GM06990 (cell line): ENCODE measurements around the gene ADCY5.

Source experiments
- DNase-seq: peaks from one replicate; pipeline ENCODE4 v3.0.0-alpha.2; 2011; ENCODE audit not compliant: insufficient read length; ENCODE audit errors: extremely low read depth
- H3K27me3 ChIP-seq: replicated peaks from 2 replicates; pipeline ENCODE4 v1.6.0; 2011; ENCODE audit warnings: low read length; ENCODE audit not compliant: control insufficient read depth, insufficient read depth
- H3K36me3 ChIP-seq: 2 replicates; pipeline ENCODE4 v1.5.1; 2011; ENCODE audit warnings: low read length; ENCODE audit not compliant: control insufficient read depth, insufficient read depth
- H3K4me3 ChIP-seq: replicated peaks from 2 replicates; pipeline ENCODE4 v1.5.1; 2011; ENCODE audit warnings: low read depth, mild to moderate bottlenecking, control low read depth, low read length
- TF ChIP-seq, protein P1 (sequence below): IDR thresholded peaks from 2 replicates; pipeline ENCODE4 v1.5.1; 2011; ENCODE audit warnings: low read length, control low read depth, mild to moderate bottlenecking, inconsistent platforms; ENCODE audit not compliant: insufficient read depth, poor library complexity, severe bottlenecking

Gene ADCY5

DNA sequence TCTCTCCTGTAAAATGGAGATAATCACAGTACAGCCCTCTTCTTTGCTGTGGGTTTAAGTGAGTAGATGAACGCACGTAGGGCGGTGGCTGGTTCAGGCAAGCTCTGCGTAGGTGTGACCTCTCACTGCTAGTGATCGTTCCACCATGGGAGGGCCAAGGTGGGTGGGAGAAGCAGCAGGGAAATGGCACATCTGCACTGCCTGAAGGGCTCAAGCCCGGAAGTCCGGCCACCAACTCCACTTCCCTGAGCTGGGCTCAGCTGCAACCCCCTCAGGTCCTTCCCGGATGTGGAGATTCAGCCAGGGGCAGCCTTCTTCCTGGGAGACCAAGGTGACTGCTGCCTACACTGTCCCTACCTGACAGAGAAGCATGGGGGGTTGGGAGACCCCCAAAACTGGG, 102.9 kb downstream of the ADCY5 start:
- Histone ChIP-seq H3K4me3 (no peak overlapping the region), H3K27me3 (peaks cover 2% of the 10 kb centered on the region), H3K36me3 (no peaks in the 10 kb centered on the region)
- no peak for DNase-seq
- TF ChIP-seq, protein P1, sequence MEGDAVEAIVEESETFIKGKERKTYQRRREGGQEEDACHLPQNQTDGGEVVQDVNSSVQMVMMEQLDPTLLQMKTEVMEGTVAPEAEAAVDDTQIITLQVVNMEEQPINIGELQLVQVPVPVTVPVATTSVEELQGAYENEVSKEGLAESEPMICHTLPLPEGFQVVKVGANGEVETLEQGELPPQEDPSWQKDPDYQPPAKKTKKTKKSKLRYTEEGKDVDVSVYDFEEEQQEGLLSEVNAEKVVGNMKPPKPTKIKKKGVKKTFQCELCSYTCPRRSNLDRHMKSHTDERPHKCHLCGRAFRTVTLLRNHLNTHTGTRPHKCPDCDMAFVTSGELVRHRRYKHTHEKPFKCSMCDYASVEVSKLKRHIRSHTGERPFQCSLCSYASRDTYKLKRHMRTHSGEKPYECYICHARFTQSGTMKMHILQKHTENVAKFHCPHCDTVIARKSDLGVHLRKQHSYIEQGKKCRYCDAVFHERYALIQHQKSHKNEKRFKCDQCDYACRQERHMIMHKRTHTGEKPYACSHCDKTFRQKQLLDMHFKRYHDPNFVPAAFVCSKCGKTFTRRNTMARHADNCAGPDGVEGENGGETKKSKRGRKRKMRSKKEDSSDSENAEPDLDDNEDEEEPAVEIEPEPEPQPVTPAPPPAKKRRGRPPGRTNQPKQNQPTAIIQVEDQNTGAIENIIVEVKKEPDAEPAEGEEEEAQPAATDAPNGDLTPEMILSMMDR, result no peak

DNA sequence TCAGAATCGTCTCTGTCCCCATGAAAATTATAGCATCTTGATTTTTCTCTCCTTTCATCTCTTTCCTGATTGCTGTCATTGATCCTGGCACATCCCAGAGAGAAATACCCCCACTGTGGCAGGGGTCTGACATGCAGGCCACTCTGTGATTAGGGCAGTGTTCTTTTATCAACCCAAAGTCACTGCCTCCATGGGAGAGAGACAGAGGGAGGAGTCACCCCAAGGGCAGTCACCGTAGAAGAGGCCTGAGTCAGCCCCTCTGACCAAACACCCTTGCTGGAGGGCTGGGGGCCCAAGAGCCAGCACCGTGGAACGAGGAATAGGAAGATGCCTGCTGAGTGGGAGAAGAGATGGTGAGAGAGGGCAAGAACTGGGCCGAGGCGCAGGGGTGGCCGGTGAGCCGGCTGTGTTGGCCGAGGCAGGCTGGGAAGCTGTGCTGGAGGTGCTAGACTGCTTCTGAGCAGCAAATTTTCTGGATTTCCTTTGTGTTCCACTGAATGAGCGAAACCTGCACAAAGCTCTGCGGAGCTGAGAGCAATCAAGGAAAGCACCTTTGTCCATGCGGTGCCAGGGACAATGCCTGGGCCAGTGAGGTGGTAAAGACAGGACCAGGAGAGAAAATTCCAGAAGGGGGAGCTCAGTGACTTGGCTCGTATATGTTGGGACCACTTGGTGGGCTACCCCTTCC, 103.8 kb downstream of the ADCY5 start:
- no peaks in the 10 kb centered on the region for H3K36me3 ChIP-seq
- no peak for DNase-seq
- no peak overlapping the region for H3K4me3 ChIP-seq
- H3K27me3 ChIP-seq, result peaks cover 2% of the 10 kb centered on the region
- TF ChIP-seq, protein P1, result no peak

- Histone ChIP-seq H3K27me3 (peaks cover 2% of the 10 kb centered on the region), H3K4me3 (no peak overlapping the region), H3K36me3 (no peaks in the 10 kb centered on the region)
- no peak for DNase-seq
- TF ChIP-seq, protein P1, result no peak
These were observed 104.5 kb downstream of the ADCY5 start for GRCh38 chr3:123344175-123344906.

- no peak for DNase-seq
- no peaks in the 10 kb centered on the region for H3K36me3 ChIP-seq
- TF ChIP-seq, protein P1, result no peak
- no peak overlapping the region for H3K4me3 ChIP-seq
- H3K27me3 ChIP-seq, result peaks cover 2% of the 10 kb centered on the region
These were observed 105.4 kb downstream of the ADCY5 start for GRCh38 chr3:123343296-123344174.

DNA sequence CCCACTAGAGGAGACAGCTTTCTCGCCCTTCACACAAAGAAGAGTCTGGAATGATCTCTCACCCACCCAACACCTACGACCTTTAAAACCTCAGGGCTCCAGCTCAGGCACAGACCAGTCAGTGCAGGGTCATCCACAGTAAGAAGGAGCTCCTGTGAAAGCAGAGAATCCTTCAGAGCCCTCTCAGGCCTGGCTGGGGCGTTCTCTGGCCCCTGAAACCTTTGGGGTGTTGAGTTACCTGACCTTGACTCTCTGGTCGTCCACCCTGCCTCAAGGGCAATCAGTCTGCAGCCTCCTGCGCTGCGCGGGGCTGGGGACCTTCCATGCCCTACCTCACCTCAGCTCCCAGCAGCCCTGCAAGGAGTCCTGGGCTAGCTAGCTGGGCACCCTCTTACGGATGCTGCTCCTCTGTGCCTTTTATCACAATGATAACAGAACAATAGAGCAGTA, 106.2 kb downstream of the ADCY5 start:
- Histone ChIP-seq H3K36me3 (no peaks in the 10 kb centered on the region), H3K27me3 (peaks cover 2% of the 10 kb centered on the region), H3K4me3 (no peak overlapping the region)
- TF ChIP-seq, protein P1, result no peak
- DNase-seq, result no peak
